ENCODE data around the gene CEP78.
"Not testable (repeated sequence)": the region's sequence is repeated elsewhere in the genome, so short reads cannot be mapped to it uniquely, and the experiment has no call there.

The CEP78 gene

GRCh38 chr9:78189461-78189860 is 46.4 kb upstream of the CEP78 start:
- no peak overlapping the region for H3K4me2 ChIP-seq (ENCODE audit: low read length)
- no peak overlapping the region for H2AFZ ChIP-seq
- no peak overlapping the region for H3K9ac ChIP-seq
- no peaks in the 10 kb centered on the region for H3K36me3 ChIP-seq (ENCODE audit: control insufficient read depth, insufficient read depth, low read length)
- H3K4me3 ChIP-seq (ENCODE audit: low read depth, low read length): no peak overlapping the region
- TF ChIP-seq CTCF (IDR thresholded peaks at IDR 0.05): no peak
- no peaks in the 10 kb centered on the region for H3K9me3 ChIP-seq (ENCODE audit: control insufficient read depth, low read length)
- H3K27me3 ChIP-seq (ENCODE audit: control insufficient read depth, insufficient read depth, low read length): no peaks in the 10 kb centered on the region
- no peak overlapping the region for H3K27ac ChIP-seq
- H3K79me2 ChIP-seq: no peaks in the 10 kb centered on the region
- H3K4me1 ChIP-seq: no peaks in the 10 kb centered on the region

- H3K4me1 ChIP-seq: no peaks in the 10 kb centered on the region
- H3K79me2 ChIP-seq: no peaks in the 10 kb centered on the region
- H3K4me3 ChIP-seq (ENCODE audit: low read depth, low read length): no peak overlapping the region
- H3K9me3 ChIP-seq (ENCODE audit: control insufficient read depth, low read length): no peaks in the 10 kb centered on the region
- H2AFZ ChIP-seq: no peak overlapping the region
- TF ChIP-seq CTCF (IDR thresholded peaks at IDR 0.05): no peak
- H3K27ac ChIP-seq: no peak overlapping the region
- no peak overlapping the region for H3K9ac ChIP-seq
- H3K27me3 ChIP-seq (ENCODE audit: control insufficient read depth, insufficient read depth, low read length): no peaks in the 10 kb centered on the region
- H3K4me2 ChIP-seq (ENCODE audit: low read length): no peak overlapping the region
- H3K36me3 ChIP-seq (ENCODE audit: control insufficient read depth, insufficient read depth, low read length): no peaks in the 10 kb centered on the region
These were observed 43.9 kb upstream of the CEP78 start for GRCh38 chr9:78191931-78192330.

GRCh38 chr9:78196258-78196657 is 39.6 kb upstream of the CEP78 start:
- H3K9me3 ChIP-seq (ENCODE audit: control insufficient read depth, low read length): no peaks in the 10 kb centered on the region
- H3K4me3 ChIP-seq (ENCODE audit: low read depth, low read length): no peak overlapping the region
- no peak overlapping the region for H3K4me2 ChIP-seq (ENCODE audit: low read length)
- H3K79me2 ChIP-seq: no peaks in the 10 kb centered on the region
- no peak overlapping the region for H3K27ac ChIP-seq
- no peak overlapping the region for H3K9ac ChIP-seq
- H3K4me1 ChIP-seq: no peaks in the 10 kb centered on the region
- no peaks in the 10 kb centered on the region for H3K27me3 ChIP-seq (ENCODE audit: control insufficient read depth, insufficient read depth, low read length)
- TF ChIP-seq CTCF (IDR thresholded peaks at IDR 0.05): no peak
- H2AFZ ChIP-seq: no peak overlapping the region
- H3K36me3 ChIP-seq (ENCODE audit: control insufficient read depth, insufficient read depth, low read length): no peaks in the 10 kb centered on the region

GRCh38 chr9:78201158-78201777 is 34.6 kb upstream of the CEP78 start:
- not testable (repeated sequence) for H3K9me3 ChIP-seq (ENCODE audit: control insufficient read depth, low read length); H3K79me2 ChIP-seq; H3K27me3 ChIP-seq (ENCODE audit: control insufficient read depth, insufficient read depth, low read length); H3K36me3 ChIP-seq (ENCODE audit: control insufficient read depth, insufficient read depth, low read length); H3K4me2 ChIP-seq (ENCODE audit: low read length); H3K4me3 ChIP-seq (ENCODE audit: low read depth, low read length); H3K4me1 ChIP-seq; H3K27ac ChIP-seq; H3K9ac ChIP-seq; H2AFZ ChIP-seq

- Histone ChIP-seq H2AFZ (no peak overlapping the region), H3K4me3 (ENCODE audit: low read depth, low read length) (no peak overlapping the region), H3K9ac (no peak overlapping the region), H3K27me3 (ENCODE audit: control insufficient read depth, insufficient read depth, low read length) (no peaks in the 10 kb centered on the region), H3K4me2 (ENCODE audit: low read length) (no peak overlapping the region), H3K4me1 (no peaks in the 10 kb centered on the region), H3K79me2 (no peaks in the 10 kb centered on the region), H3K9me3 (ENCODE audit: control insufficient read depth, low read length) (no peaks in the 10 kb centered on the region), H3K36me3 (ENCODE audit: control insufficient read depth, insufficient read depth, low read length) (no peaks in the 10 kb centered on the region), H3K27ac (no peak overlapping the region)
- TF ChIP-seq CTCF (IDR thresholded peaks at IDR 0.05): no peak
These were observed 28.6 kb upstream of the CEP78 start for GRCh38 chr9:78207319-78207718.
